Lung (tissue), 12 donors: ENCODE measurements around the gene AGAP1. TPM values are rescaled to one million over a fixed set of nuclear protein-coding genes. Genes with fewer than 3 reads are reported as not detected.
A peak's percentile ranks its signal among the peaks of the same experiment; 100 is the strongest.

ENCODE experiments used
- ATAC-seq: fragments of 200-7000 bp; cut with Tn5 transposase; one replicate; pipeline ENCODE4 v1.9.1; 2020; ENCODE audit warnings: moderate number of reproducible peaks; ENCODE audit not compliant: insufficient read depth, low FRiP score
- DNase-seq, 3 donors: peaks; one replicate each; pipeline ENCODE4 v3.0.0-alpha.2; 2013 to 2017
- H3K27ac ChIP-seq, 2 donors: one replicate each; pipeline ENCODE4 v1.5.1; 2013; ENCODE audit warnings: mild to moderate bottlenecking in 2 of 2, moderate library complexity in 2 of 2, control low read depth in 1 of 2, inconsistent platforms in 1 of 2, low read depth in 1 of 2, low read length in 1 of 2
- H3K27me3 ChIP-seq, 3 donors: one replicate each; pipeline ENCODE4 v1.5.1; 2013; ENCODE audit warnings: low read length in 2 of 3; ENCODE audit not compliant: control insufficient read depth in 3 of 3, insufficient read depth in 3 of 3
- H3K36me3 ChIP-seq, 4 donors: one replicate each; pipeline ENCODE4 v1.5.1; 2013; ENCODE audit warnings: low read length in 4 of 4, mild to moderate bottlenecking in 1 of 4, moderate library complexity in 1 of 4; ENCODE audit not compliant: control insufficient read depth in 4 of 4, insufficient read depth in 4 of 4
- H3K4me1 ChIP-seq, 5 donors: one replicate each; pipeline ENCODE4 v1.5.1; 2013; ENCODE audit warnings: low read length in 5 of 5, mild to moderate bottlenecking in 2 of 5, moderate library complexity in 1 of 5; ENCODE audit not compliant: control insufficient read depth in 5 of 5, insufficient read depth in 5 of 5
- H3K4me3 ChIP-seq: one replicate; pipeline ENCODE4 v1.5.1; 2013; ENCODE audit warnings: mild to moderate bottlenecking, control low read depth, moderate library complexity
- H3K9ac ChIP-seq, 2 donors: one replicate each; pipeline ENCODE4 v1.5.1; 2013; ENCODE audit warnings: low read length in 2 of 2, control low read depth in 1 of 2; ENCODE audit not compliant: insufficient read depth in 1 of 2
- H3K9me3 ChIP-seq, 4 donors: one replicate each; pipeline ENCODE4 v1.5.1; 2013; ENCODE audit warnings: low read length in 3 of 4, mild to moderate bottlenecking in 1 of 4, moderate library complexity in 1 of 4; ENCODE audit not compliant: control insufficient read depth in 4 of 4, insufficient read depth in 3 of 4
- CTCF ChIP-seq: IDR thresholded peaks from 2 replicates; pipeline ENCODE4 v1.5.1; 2012; ENCODE audit warnings: mild to moderate bottlenecking; ENCODE audit errors: control extremely low read depth, extremely low read depth
- WGBS, 2 donors: extraction: QIAGEN DNeasy Blood & Tissue Kit; methylation state at CpG; one replicate each; pipeline ENCODE4 v1.1.7; 2013; 5-methylcytosine and 5-hydroxymethylcytosine counted together
- polyA plus RNA-seq, 2 donors: library from polyadenylated mRNA; stranded (reverse); fragments of 200-250 nt; gene quantifications; one replicate each; pipeline ENCODE4 v1.2.1, GENCODE V29; 2013
- total RNA-seq, 2 donors: library from RNA; depleted of rRNA in 1 of 2; stranded (reverse); fragments of >200 nt in 1 of 2; gene quantifications; one replicate each; pipeline ENCODE4 v1.2.1, GENCODE V29; 2014 to 2021
- donor health status: control.
- donor health status: control.
- donor health status: Bipolar disorder and iron deficiency.
- donor health status: healthy.
- donor health status: DM: yes; HTN: yes; CAD: no.

AGAP1 gene
- total and polyA plus RNA-seq, 4 donors, result 6.6 to 39.4 (median 20.2) TPM

- Histone ChIP-seq H3K36me3 (no peaks in the 10 kb centered on the region), H3K9ac (no peak overlapping the region), H3K4me1 (peaks cover 0 to 18% (median 0%) of the 10 kb centered on the region in 5 donors), H3K27me3 (no peaks in the 10 kb centered on the region), H3K4me3 (no peak overlapping the region), H3K9me3 (no peaks in the 10 kb centered on the region), H3K27ac (no peak overlapping the region)
- no peak for DNase-seq
- ATAC-seq, result no peak
- no peak for TF ChIP-seq CTCF
- WGBS, 2 donors, result 95 to 98% methylated on average over 3 of the region's 3 CpGs
Observed at GRCh38 chr2:235695602-235695895, 201.7 kb downstream of the AGAP1 start.

- peaks cover 0 to 16% (median 0%) of the 10 kb centered on the region in 5 donors for H3K4me1 ChIP-seq
- ATAC-seq (no peak), DNase-seq (no peak)
- H3K36me3 ChIP-seq, result no peaks in the 10 kb centered on the region
- no peak for TF ChIP-seq CTCF
- H3K9ac ChIP-seq, result no peak overlapping the region
- WGBS, 2 donors, result 94 to 95% methylated on average over 8 of the region's 8 CpGs
- H3K27ac ChIP-seq, result no peak overlapping the region
- no peaks in the 10 kb centered on the region for H3K27me3 ChIP-seq
- no peaks in the 10 kb centered on the region for H3K9me3 ChIP-seq
- H3K4me3 ChIP-seq, result no peak overlapping the region
Observed at GRCh38 chr2:235697041-235697440, 203.2 kb downstream of the AGAP1 start.

GRCh38 chr2:235698028-235698427 lies 204.2 kb downstream of the AGAP1 start:
- no peaks in the 10 kb centered on the region for H3K36me3 ChIP-seq
- DNase-seq, result peak in 1 of 3 donors; percentile 30
- no peaks in the 10 kb centered on the region for H3K27me3 ChIP-seq
- H3K4me1 ChIP-seq, result peaks cover 0 to 8% (median 0%) of the 10 kb centered on the region in 5 donors
- WGBS, 2 donors, result 84 to 91% methylated on average over 9 of the region's 9 CpGs
- H3K9me3 ChIP-seq, result no peaks in the 10 kb centered on the region
- TF ChIP-seq CTCF, result no peak
- H3K4me3 ChIP-seq, result no peak overlapping the region
- no peak overlapping the region for H3K9ac ChIP-seq
- H3K27ac ChIP-seq, result no peak overlapping the region
- ATAC-seq, result no peak

GRCh38 chr2:235698491-235698890 lies 204.6 kb downstream of the AGAP1 start:
- H3K4me3 ChIP-seq, result no peak overlapping the region
- H3K9ac ChIP-seq, result no peak overlapping the region
- DNase-seq, result no peak
- no peak for TF ChIP-seq CTCF
- peaks cover 0 to 11% (median 0%) of the 10 kb centered on the region in 5 donors for H3K4me1 ChIP-seq
- no peak overlapping the region for H3K27ac ChIP-seq
- WGBS, 2 donors, result 95 to 96% methylated on average over 7 of the region's 7 CpGs
- no peaks in the 10 kb centered on the region for H3K9me3 ChIP-seq
- no peaks in the 10 kb centered on the region for H3K27me3 ChIP-seq
- ATAC-seq, result no peak
- H3K36me3 ChIP-seq, result no peaks in the 10 kb centered on the region
